NB4 (cell line): Measurements from ENCODE around the gene EPG5.

ENCODE experiments used
- CTCF ChIP-seq: IDR thresholded peaks from one replicate; pipeline ENCODE4 v1.5.1; 2012; ENCODE audit warnings: low read depth, low read length
- MAX ChIP-seq: IDR thresholded peaks from 2 replicates; pipeline ENCODE4 v1.6.1; 2011; ENCODE audit warnings: low read depth, low read length
- MYC ChIP-seq: IDR thresholded peaks from 2 replicates; pipeline ENCODE4 v1.6.1; 2011; ENCODE audit warnings: low read depth, low read length
- POLR2A ChIP-seq: IDR thresholded peaks from 2 replicates; pipeline ENCODE4 v1.6.1; 2011; ENCODE audit warnings: mild to moderate bottlenecking; ENCODE audit not compliant: insufficient read length; ENCODE audit errors: extremely low read depth

- TF ChIP-seq CTCF (no peak), POLR2A (no peak), MYC (no peak), MAX (no peak)
These were observed 130.6 kb downstream of the EPG5 start for GRCh38 chr18:45836242-45837205.
